Central memory CD8-positive, alpha-beta T cell (primary cell): Measurements from ENCODE around the gene FBP1.

ENCODE experiments used
- ATAC-seq: fragments of 150-1000 bp; cut with Tn5 transposase; replicated peaks from 2 replicates; pipeline ENCODE4 v1.10.0; 2022; ENCODE audit warnings: mild to moderate bottlenecking, moderate FRiP score, moderate number of reproducible peaks; ENCODE audit not compliant: poor library complexity, severe bottlenecking; ENCODE audit errors: extremely low read depth
- DNase-seq, 2 donors: peaks; one replicate each; pipeline ENCODE4 v3.0.0; 2021; ENCODE audit warnings: low spot score in 2 of 2
- H3K27ac Mint-ChIP-seq: one replicate; pipeline ENCODE4 v1.8.0; 2022; ENCODE audit warnings: low read depth, mild to moderate bottlenecking, moderate library complexity, mixed read lengths
- H3K27me3 Mint-ChIP-seq: one replicate; pipeline ENCODE4 v1.8.0; 2022; ENCODE audit warnings: mixed read lengths
- H3K36me3 Mint-ChIP-seq: one replicate; pipeline ENCODE4 v1.8.0; 2022; ENCODE audit warnings: mild to moderate bottlenecking, moderate library complexity, mixed read lengths; ENCODE audit not compliant: insufficient read depth
- H3K4me1 Mint-ChIP-seq: one replicate; pipeline ENCODE4 v1.8.0; 2022; ENCODE audit warnings: mixed read lengths
- H3K4me3 Mint-ChIP-seq: one replicate; pipeline ENCODE4 v1.8.0; 2022; ENCODE audit warnings: mild to moderate bottlenecking, moderate library complexity, mixed read lengths
- H3K9me3 Mint-ChIP-seq: one replicate; pipeline ENCODE4 v1.8.0; 2022; ENCODE audit warnings: mixed read lengths

Gene FBP1

GRCh38 chr9:94554439-94555331 is 84.6 kb downstream of the FBP1 start, which contains the start of gene PCAT7:
TSS of gene PCAT7 (plus strand) at chr9:94555083.
- Mint-ChIP-seq H3K36me3 (no peaks in the 10 kb centered on the region), H3K4me3 (no peak within 1 kb of the TSS), H3K9me3 (no peaks in the 10 kb centered on the region), H3K4me1 (no peaks in the 10 kb centered on the region), H3K27me3 (peaks cover 36% of the 10 kb centered on the region), H3K27ac (no peak within 1 kb of the TSS)
- ATAC-seq (no peak), DNase-seq (no peak)

- H3K36me3 Mint-ChIP-seq, result no peaks in the 10 kb centered on the region
- H3K27ac Mint-ChIP-seq, result no peak overlapping the region
- H3K27me3 Mint-ChIP-seq, result peaks cover 42% of the 10 kb centered on the region
- DNase-seq, result no peak
- no peak for ATAC-seq
- no peaks in the 10 kb centered on the region for H3K9me3 Mint-ChIP-seq
- no peak overlapping the region for H3K4me3 Mint-ChIP-seq
- no peaks in the 10 kb centered on the region for H3K4me1 Mint-ChIP-seq
Observed at GRCh38 chr9:94554078-94554438, 85.3 kb downstream of the FBP1 start.
